Epithelial cell of proximal tubule (primary cell): ENCODE data around the gene INAFM2. TPM values are rescaled to one million over a fixed set of nuclear protein-coding genes. Genes with fewer than 3 reads are reported as not detected.

Experiments
- DNase-seq: peaks from one replicate; pipeline ENCODE4 v3.0.0-alpha.2; 2011; ENCODE audit warnings: low read depth
- H3K4me3 ChIP-seq: 2 replicates; pipeline ENCODE4 v1.5.1; 2011; ENCODE audit warnings: low read depth, mild to moderate bottlenecking, low read length
- CTCF ChIP-seq: conservative IDR thresholded peaks from 2 replicates; pipeline ENCODE4 v1.5.1; 2012; ENCODE audit warnings: low read depth, mild to moderate bottlenecking, low read length
- total RNA-seq: library from RNA; depleted of rRNA; stranded (reverse); fragments of >200 nt; gene quantifications from 2 replicates; pipeline ENCODE4 v1.2.3, GENCODE V29; 2015

The INAFM2 gene
- total RNA-seq, 1 donor from 2014 or later = 15.3 TPM

- no peak overlapping the region for H3K4me3 ChIP-seq
- no peak for DNase-seq
These were observed 4.7 kb downstream of the INAFM2 start for GRCh38 chr15:40328176-40328575.

GRCh38 chr15:40328751-40329150, 5.3 kb downstream of the INAFM2 start:
- no peak for DNase-seq
- H3K4me3 ChIP-seq = no peak overlapping the region
- TF ChIP-seq CTCF = no peak

More at GRCh38 chr15:40328176-40328575, 4.7 kb downstream of the INAFM2 start:
- TF ChIP-seq CTCF = no peak

GRCh38 chr15:40329804-40330203, 6.3 kb downstream of the INAFM2 start:
- no peak overlapping the region for H3K4me3 ChIP-seq
- no peak for DNase-seq
- TF ChIP-seq CTCF = no peak

GRCh38 chr15:40330368-40330836, 6.9 kb downstream of the INAFM2 start:
- no peak for TF ChIP-seq CTCF
- H3K4me3 ChIP-seq = no peak overlapping the region
- no peak for DNase-seq

GRCh38 chr15:40331026-40331425, 7.5 kb downstream of the INAFM2 start:
- no peak overlapping the region for H3K4me3 ChIP-seq
- DNase-seq = no peak
- TF ChIP-seq CTCF = no peak

DNA sequence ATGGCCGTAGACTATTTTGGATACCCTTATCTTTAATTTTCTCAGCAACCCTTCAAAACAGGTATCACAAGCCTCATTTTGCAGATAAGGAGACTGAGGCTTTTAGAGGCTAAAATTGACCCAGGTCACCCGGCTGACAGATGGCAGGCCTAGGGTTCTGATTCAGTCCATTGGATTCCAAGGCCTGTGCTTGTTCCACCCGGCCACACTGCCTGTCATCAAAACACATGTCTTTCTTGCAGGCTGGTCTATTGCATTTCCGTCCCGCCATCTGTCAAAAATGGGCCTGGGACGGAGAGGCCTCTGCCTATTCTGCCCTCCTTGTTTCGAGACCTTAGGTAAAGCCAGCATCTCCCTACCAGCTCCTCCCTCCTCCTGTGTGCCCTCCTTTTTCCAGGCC, 8.1 kb downstream of the INAFM2 start:
- no peak for TF ChIP-seq CTCF
- DNase-seq = no peak
- no peak overlapping the region for H3K4me3 ChIP-seq

- no peak for TF ChIP-seq CTCF
- no peak for DNase-seq
These were observed 8.8 kb downstream of the INAFM2 start for GRCh38 chr15:40332113-40332781.

More at GRCh38 chr15:40332113-40332781, 8.8 kb downstream of the INAFM2 start:
- no peak overlapping the region for H3K4me3 ChIP-seq
